ENCODE data around the gene EPG5. TPM values are rescaled to one million over a fixed set of nuclear protein-coding genes. Genes with fewer than 3 reads are reported as not detected.

Gene EPG5
- total and polyA plus RNA-seq, 9 of the 15 experiments (the other 6 are each of a cell fraction or from before 2014, with no cell fraction given) = 1.3 to 10.7 (median 5.2) TPM

- Histone ChIP-seq H3K9ac (ENCODE audit: insufficient read depth in 1 of 2, low read depth in 2 of 2, low read length in 2 of 2) (no peak overlapping the region), H3K27ac (ENCODE audit: extremely low read depth, low read depth, low read length) (no peak overlapping the region), H3K9me1 (ENCODE audit: control insufficient read depth, insufficient read depth, low read length) (no peaks in the 10 kb centered on the region), H3K79me2 (ENCODE audit: control insufficient read depth, insufficient read depth, low read length) (no peaks in the 10 kb centered on the region), H4K20me1 (replicated peaks; ENCODE audit: control insufficient read depth, insufficient read depth, low read length) (no peaks in the 10 kb centered on the region; the same call in 1 of the 2 replicates), H3K4me2 (ENCODE audit: insufficient read depth, low read length) (no peak overlapping the region), H3K4me1 (replicated peaks in 1 of 2; ENCODE audit: control insufficient read depth in 2 of 2, insufficient read depth in 2 of 2, low read length in 2 of 2) (peaks cover 0 to 2% of the 10 kb centered on the region in 2 experiments; a peak in 1 of 5 replicates), H3K27me3 (ENCODE audit: control insufficient read depth in 2 of 2, insufficient read depth in 2 of 2, low read length in 2 of 2) (no peaks in the 10 kb centered on the region), H3K36me3 (ENCODE audit: control insufficient read depth, insufficient read depth, low read length) (peaks cover 46% of the 10 kb centered on the region; the same call in 2 of the 3 replicates), H3K9me3 (replicated peaks; ENCODE audit: control insufficient read depth, insufficient read depth, low read depth, low read length) (no peaks in the 10 kb centered on the region), H2AFZ (ENCODE audit: low read depth, low read length) (no peak overlapping the region), H3K4me3 (no peak overlapping the region)
- intact Hi-C loops (cut with micrococcal nuclease) = no loop called here
- DNase-seq (ENCODE audit: extremely low read depth in 1 of 4, low spot score in 3 of 4) (no peak), ATAC-seq (no peak), FAIRE-seq (no peak)
- ChIA-PET CTCF (ENCODE audit: low intra/inter-chr PET ratio) (interaction anchor here (0.7 kb wide), 1 partner anchor 213 kb away, joined by 3 read pairs; no protein-coding TSS in a partner anchor), POLR2A (interaction anchor here (0.8 kb wide), 1 partner anchor 32 kb away, joined by 5 read pairs; no protein-coding TSS in a partner anchor)
- no peak for TF ChIP-seq MTA3 (IDR thresholded peaks at IDR 0.05; ENCODE audit: borderline replicate concordance)
- WGBS (ENCODE audit: insufficient coverage, low coverage, missing lambda C conversion rate) = 86% methylated on average over 3 of the region's 3 CpGs
- in situ Hi-C loops (cut with MboI) = no loop called here
- BruUV-seq (replicated peaks) = no TSS peak
Observed at GRCh38 chr18:45877403-45877802, 89.7 kb downstream of the EPG5 start.

- ATAC-seq (no peak), FAIRE-seq (no peak), DNase-seq (ENCODE audit: extremely low read depth in 1 of 4, low spot score in 3 of 4) (no peak)
- 84% methylated on average over 3 of the region's 3 CpGs for WGBS (ENCODE audit: insufficient coverage, low coverage, missing lambda C conversion rate)
- H4K20me1 ChIP-seq (replicated peaks; ENCODE audit: control insufficient read depth, insufficient read depth, low read length) = no peaks in the 10 kb centered on the region; the same call in 1 of the 2 replicates
- POLR2A ChIA-PET = no interaction called here
- TF ChIP-seq TAL1 (IDR thresholded peaks at IDR 0.05) (no peak), JUND (IDR thresholded peaks at IDR 0.05; ENCODE audit: borderline replicate concordance, low read depth, low read length) (no peak), JUND (tag; IDR thresholded peaks at IDR 0.05; ENCODE audit: borderline replicate concordance, low read depth, low read length) (no peak), FOXM1 (IDR thresholded peaks at IDR 0.05; ENCODE audit: low read depth) (no peak), FOXM1 (CRISPR knock-in tag; IDR thresholded peaks at IDR 0.05; ENCODE audit: low read depth) (no peak), HDAC1 (IDR thresholded peaks at IDR 0.05) (no peak), PCBP1 (IDR thresholded peaks at IDR 0.05; ENCODE audit: low read depth, low read length, poor library complexity, severe bottlenecking) (no peak), XRCC4 (IDR thresholded peaks at IDR 0.05; ENCODE audit: extremely low read depth, insufficient read depth, insufficient read length) (no peak), THRA (IDR thresholded peaks at IDR 0.05) (no peak)
- no TSS peak for BruUV-seq (replicated peaks)
- no peaks in the 10 kb centered on the region for H3K79me2 ChIP-seq (ENCODE audit: control insufficient read depth, insufficient read depth, low read length)
- peaks cover 41% of the 10 kb centered on the region; the same call in 2 of the 3 replicates for H3K36me3 ChIP-seq (ENCODE audit: control insufficient read depth, insufficient read depth, low read length)
- no peak overlapping the region for H3K27ac ChIP-seq (ENCODE audit: extremely low read depth, low read depth, low read length)
- no peak overlapping the region for H3K9ac ChIP-seq (ENCODE audit: insufficient read depth in 1 of 2, low read depth in 2 of 2, low read length in 2 of 2)
- H3K27me3 ChIP-seq (ENCODE audit: control insufficient read depth in 2 of 2, insufficient read depth in 2 of 2, low read length in 2 of 2) = no peaks in the 10 kb centered on the region
- peaks cover 0 to 2% of the 10 kb centered on the region in 2 experiments; a peak in 1 of 5 replicates for H3K4me1 ChIP-seq (replicated peaks in 1 of 2; ENCODE audit: control insufficient read depth in 2 of 2, insufficient read depth in 2 of 2, low read length in 2 of 2)
- H3K9me3 ChIP-seq (replicated peaks; ENCODE audit: control insufficient read depth, insufficient read depth, low read depth, low read length) = no peaks in the 10 kb centered on the region
- no peak overlapping the region for H2AFZ ChIP-seq (ENCODE audit: low read depth, low read length)
- CTCF ChIA-PET (ENCODE audit: low intra/inter-chr PET ratio) = no interaction called here
- no peak overlapping the region for H3K4me2 ChIP-seq (ENCODE audit: insufficient read depth, low read length)
- no peaks in the 10 kb centered on the region for H3K9me1 ChIP-seq (ENCODE audit: control insufficient read depth, insufficient read depth, low read length)
- intact Hi-C loops (cut with micrococcal nuclease) = no loop called here
- no peak overlapping the region for H3K4me3 ChIP-seq
- in situ Hi-C loops (cut with MboI) = no loop called here
Observed at GRCh38 chr18:45876161-45876560, 91.0 kb downstream of the EPG5 start.
